GM18498 (cell line): ENCODE measurements around the gene PMF1.

Source experiments
- ATAC-seq: cut with Tn5 transposase; IDR thresholded peaks from one replicate; pipeline ENCODE4 v1.9.1; 2021; ENCODE audit warnings: mild to moderate bottlenecking, moderate library complexity; ENCODE audit not compliant: unreplicated experiment

The PMF1 gene

GRCh38 chr1:156262461-156263287 is 49.9 kb downstream of the PMF1 start:
- ATAC-seq, result no peak

- no peak for ATAC-seq
Observed at GRCh38 chr1:156263288-156263655, 50.5 kb downstream of the PMF1 start.

- no peak for ATAC-seq
Observed at GRCh38 chr1:156266051-156266450, 53.2 kb downstream of the PMF1 start.

GRCh38 chr1:156268336-156268735 is 55.5 kb downstream of the PMF1 start:
- ATAC-seq, result no peak

GRCh38 chr1:156270314-156270713 is 57.5 kb downstream of the PMF1 start:
- ATAC-seq, result no peak

GRCh38 chr1:156276532-156276931 is 63.7 kb downstream of the PMF1 start:
- no peak for ATAC-seq

- no peak for ATAC-seq
Observed at GRCh38 chr1:156276966-156277381, 64.2 kb downstream of the PMF1 start.

- no peak for ATAC-seq
Observed at GRCh38 chr1:156279837-156280236, 67.0 kb downstream of the PMF1 start.

GRCh38 chr1:156281281-156281680 is 68.5 kb downstream of the PMF1 start:
- peak; percentile 39 for ATAC-seq

GRCh38 chr1:156281693-156282478 is 69.1 kb downstream of the PMF1 start:
- no peak for ATAC-seq

- ATAC-seq, result peak; percentile 85
Observed at GRCh38 chr1:156282479-156283222, 69.8 kb downstream of the PMF1 start, which contains the start of gene SMG5. Gene SMG5 (minus strand): TSS chr1:156282825. CDS start chr1:156282680, 145 bp downstream.

- no peak for ATAC-seq
Observed at GRCh38 chr1:156283521-156283920, 70.7 kb downstream of the PMF1 start.

- no peak for ATAC-seq
Observed at GRCh38 chr1:156284112-156284511, 71.3 kb downstream of the PMF1 start, which contains the start of gene TMEM79. Gene TMEM79 (plus strand): TSS chr1:156284325. CDS start chr1:156285227, 902 bp downstream.

- ATAC-seq, result no peak
Observed at GRCh38 chr1:156284757-156285156, 72.0 kb downstream of the PMF1 start.

- ATAC-seq, result no peak
Observed at GRCh38 chr1:156285437-156285836, 72.6 kb downstream of the PMF1 start.

- no peak for ATAC-seq
Observed at GRCh38 chr1:156286061-156286460, 73.3 kb downstream of the PMF1 start.
